HG03135 (cell line): ENCODE measurements around the gene RAB3C.

Experiments used
- ATAC-seq: cut with Tn5 transposase; IDR thresholded peaks from one replicate; pipeline ENCODE4 v1.9.1; 2021; ENCODE audit warnings: mild to moderate bottlenecking, moderate library complexity; ENCODE audit not compliant: unreplicated experiment

Gene RAB3C

DNA sequence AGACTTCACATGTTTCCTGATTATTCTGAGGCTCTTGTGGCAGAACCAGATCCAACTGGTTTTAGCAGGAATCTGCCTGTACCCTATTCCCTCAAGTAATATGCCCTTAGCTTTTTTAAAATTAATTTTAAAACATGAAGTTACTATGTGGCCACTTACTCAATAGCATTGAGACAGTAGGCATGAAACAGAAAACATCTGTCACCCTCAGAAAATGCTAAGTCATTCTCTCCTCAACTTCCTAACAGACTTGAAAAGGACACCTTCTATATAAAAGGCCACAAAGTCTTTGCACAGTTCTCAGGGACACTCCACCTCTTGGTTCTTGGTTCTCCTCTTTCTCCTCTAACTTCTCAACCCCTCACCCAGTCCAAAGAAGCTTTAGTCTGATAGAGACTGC lies 277.8 kb downstream of the RAB3C start:
- no peak for ATAC-seq

- no peak for ATAC-seq
These were observed 286.1 kb downstream of the RAB3C start for GRCh38 chr5:58868931-58869330.

GRCh38 chr5:58871648-58872242 lies 288.9 kb downstream of the RAB3C start:
- ATAC-seq = no peak

GRCh38 chr5:58872670-58873273 lies 289.9 kb downstream of the RAB3C start:
- ATAC-seq = no peak

GRCh38 chr5:58875599-58875998 lies 292.7 kb downstream of the RAB3C start:
- no peak for ATAC-seq

DNA sequence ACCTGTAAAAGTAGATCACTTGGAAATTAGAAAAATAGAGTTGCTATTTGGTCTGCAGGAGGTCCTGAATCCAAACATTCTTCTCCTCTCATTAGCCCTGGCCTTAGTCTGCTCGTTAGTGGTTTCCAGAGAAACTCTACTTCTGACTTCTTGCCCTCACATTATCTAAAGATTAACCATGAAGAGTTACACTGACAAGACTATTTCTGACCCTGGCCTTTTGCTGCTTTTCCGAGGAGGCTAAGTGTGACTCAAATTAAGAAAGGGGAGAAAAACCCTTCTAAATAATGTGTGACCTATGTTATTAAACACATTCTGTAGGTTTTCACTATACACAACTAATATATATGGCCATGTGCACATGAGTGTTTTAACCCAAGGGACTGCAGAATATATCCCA lies 302.4 kb downstream of the RAB3C start:
- ATAC-seq = peak; percentile 56

GRCh38 chr5:58886315-58887207 lies 303.7 kb downstream of the RAB3C start:
- ATAC-seq = peak; percentile 71

- no peak for ATAC-seq
These were observed 304.4 kb downstream of the RAB3C start for GRCh38 chr5:58887311-58887710.

- no peak for ATAC-seq
These were observed 305.0 kb downstream of the RAB3C start for GRCh38 chr5:58887721-58888409.

- no peak for ATAC-seq
These were observed 307.4 kb downstream of the RAB3C start for GRCh38 chr5:58890265-58890664.

GRCh38 chr5:58890701-58891085 lies 307.8 kb downstream of the RAB3C start:
- ATAC-seq = no peak

DNA sequence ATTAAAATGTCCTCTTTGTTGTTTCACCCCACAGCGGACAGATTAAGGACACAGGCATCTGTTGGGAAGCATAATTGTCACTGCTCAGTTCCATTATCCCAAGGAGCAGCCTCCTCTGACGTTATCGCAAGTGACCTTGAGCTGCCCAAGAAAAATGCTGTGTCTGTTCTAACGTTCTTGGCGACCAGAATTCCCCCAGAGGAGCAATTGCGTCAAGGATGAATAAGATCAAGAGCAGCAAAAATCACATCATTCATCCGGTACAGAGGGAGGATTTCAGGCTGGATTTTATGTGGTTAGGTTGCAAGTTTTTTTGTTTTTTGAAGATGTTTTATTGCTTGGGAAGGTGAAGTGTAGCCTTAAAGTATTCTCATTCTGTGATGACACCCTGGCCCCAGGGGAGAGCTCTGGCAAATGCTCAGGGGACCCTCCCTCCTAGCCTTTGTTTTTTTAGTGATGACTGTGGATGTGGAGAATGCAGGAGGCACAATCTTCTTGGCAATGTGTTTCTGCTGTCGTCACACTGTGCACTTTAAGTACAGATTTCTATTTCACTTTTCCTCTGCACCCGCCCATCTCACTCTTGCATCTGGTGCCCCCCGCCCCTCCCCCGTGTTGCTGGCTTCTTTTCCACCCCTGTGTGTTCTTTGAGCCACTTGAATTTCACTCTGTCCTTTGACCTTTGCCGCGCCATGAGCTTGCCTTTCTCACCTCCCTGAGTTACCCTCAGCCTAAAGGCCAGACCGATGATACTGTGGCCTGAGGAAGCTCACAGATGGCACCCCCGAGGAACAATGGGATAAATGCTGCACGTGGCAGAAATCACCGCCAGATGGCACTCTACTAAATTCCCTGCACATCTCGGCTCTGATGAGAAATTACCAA lies 308.5 kb downstream of the RAB3C start:
- no peak for ATAC-seq

- ATAC-seq = no peak
These were observed 309.1 kb downstream of the RAB3C start for GRCh38 chr5:58891971-58892343.

- no peak for ATAC-seq
These were observed 310.7 kb downstream of the RAB3C start for GRCh38 chr5:58893551-58893950.

- no peak for ATAC-seq
These were observed 315.1 kb downstream of the RAB3C start for GRCh38 chr5:58898006-58898405.

DNA sequence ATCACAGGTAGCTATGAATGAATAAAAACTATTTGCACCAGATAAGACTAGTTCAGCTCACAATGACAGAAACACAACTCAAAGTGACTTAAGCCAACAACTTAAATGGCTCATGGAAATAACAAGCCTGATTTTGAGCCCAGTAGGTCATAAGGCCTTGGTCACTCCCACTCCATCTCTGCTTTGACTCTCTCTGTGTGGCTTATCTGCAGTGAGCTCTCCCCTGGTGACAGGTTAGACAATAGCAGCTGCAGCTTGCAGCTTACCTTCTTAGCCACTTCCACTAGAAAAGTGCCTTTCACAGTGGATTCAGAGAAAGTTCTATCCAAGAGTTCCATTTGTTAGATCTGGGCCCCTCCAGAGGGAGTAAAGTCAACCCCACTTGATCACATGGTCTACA lies 315.7 kb downstream of the RAB3C start:
- ATAC-seq = no peak

GRCh38 chr5:58901271-58901670 lies 318.4 kb downstream of the RAB3C start:
- ATAC-seq = no peak

DNA sequence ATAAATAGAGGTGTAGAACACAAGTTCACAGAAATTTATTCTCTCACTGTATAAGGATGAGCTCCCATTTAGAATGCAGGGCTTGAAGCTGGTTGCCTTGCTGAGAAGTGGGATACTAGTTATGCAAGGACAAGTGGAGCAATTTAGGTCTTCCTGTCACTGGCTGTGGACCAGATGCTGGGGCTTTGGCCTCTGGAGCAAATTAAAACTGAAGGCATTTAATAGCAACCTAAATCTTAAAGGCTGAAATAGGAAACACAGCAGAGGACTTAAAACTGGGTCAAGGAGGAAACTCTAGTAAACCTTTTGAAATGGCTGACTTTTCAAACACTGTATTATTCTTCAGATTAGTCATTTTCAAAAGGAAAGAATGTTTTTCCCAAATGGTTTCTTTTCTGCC lies 319.4 kb downstream of the RAB3C start:
- ATAC-seq = no peak

- ATAC-seq = no peak
These were observed 319.9 kb downstream of the RAB3C start for GRCh38 chr5:58902765-58903164.

DNA sequence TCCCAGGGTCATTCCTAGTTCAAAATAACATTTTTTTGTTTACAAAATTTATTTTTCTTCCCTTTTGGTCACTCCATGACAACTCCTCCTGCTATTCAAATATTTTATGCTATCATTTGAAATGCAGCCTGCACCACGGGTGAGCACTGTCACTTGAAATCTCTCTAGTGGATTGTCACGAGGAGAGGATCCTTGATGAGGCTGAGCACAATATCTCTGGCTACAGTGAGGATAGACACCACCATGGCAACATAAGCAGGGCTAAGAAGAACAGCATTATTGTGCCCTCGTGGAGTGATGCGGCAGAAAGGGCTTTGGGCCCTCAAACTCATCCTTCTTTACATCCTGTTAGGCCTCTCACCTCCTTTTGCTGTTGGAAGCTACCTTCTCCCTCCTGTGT lies 321.9 kb downstream of the RAB3C start:
- no peak for ATAC-seq

- ATAC-seq = no peak
These were observed 323.1 kb downstream of the RAB3C start for GRCh38 chr5:58905944-58906343.
